HepG2 (cell line): ENCODE results near the gene CD300C.

Experiments used
- CBX2 ChIP-seq, 2 experiments: fragments of 200-600 bp in 1 of 2; sonication (generic); formaldehyde crosslinking in 1 of 2; IDR thresholded peaks; 2 replicates each; pipeline versions ENCODE4 v1.7.0 to v1.8.1; 2018 to 2022; ENCODE audit warnings: low read depth in 2 of 2, low read length in 1 of 2, mild to moderate bottlenecking in 1 of 2, missing genetic modification reagents in 1 of 2
- ELF1 ChIP-seq: sonication (generic); formaldehyde crosslinking; IDR thresholded peaks from 2 replicates; pipeline ENCODE4 v1.4.0; 2020; ENCODE audit warnings: missing genetic modification reagents
- EP300 ChIP-seq, 3 experiments: sonication (generic) in 1 of 3; formaldehyde crosslinking in 1 of 3; IDR thresholded peaks; 2 replicates each; pipeline versions ENCODE4 v1.5.1 to v1.6.1; 2011 to 2020; ENCODE audit warnings: low read depth in 2 of 3, low read length in 2 of 3, borderline replicate concordance in 1 of 3, improper control_type of control experiment in 1 of 3, mild to moderate bottlenecking in 1 of 3, missing genetic modification reagents in 1 of 3, moderate library complexity in 1 of 3
- FOXP1 ChIP-seq, 2 experiments: fragments of 450-650 bp in 1 of 2; IDR thresholded peaks; 2 replicates each; pipeline ENCODE4 v1.6.1; 2017 to 2018; ENCODE audit warnings: antibody characterized with exemption in 1 of 2
- GFI1 ChIP-seq: sonication (generic); formaldehyde crosslinking; IDR thresholded peaks from 2 replicates; pipeline ENCODE4 v1.5.0; 2020; ENCODE audit warnings: missing genetic modification reagents, mild to moderate bottlenecking, borderline replicate concordance
- NR2F6 ChIP-seq, 2 experiments: IDR thresholded peaks; 2 replicates each; pipeline ENCODE4 v1.6.1; 2016; ENCODE audit warnings: antibody characterized with exemption in 1 of 2, mild to moderate bottlenecking in 1 of 2
- PHF21A ChIP-seq: sonication (generic); formaldehyde crosslinking; IDR thresholded peaks from 2 replicates; pipeline ENCODE4 v1.5.0; 2020; ENCODE audit warnings: mild to moderate bottlenecking, missing genetic modification reagents
- POLR2A ChIP-seq, 2 experiments: IDR thresholded peaks; 2 replicates each; pipeline ENCODE4 v1.6.1; 2011; ENCODE audit warnings: low read depth in 2 of 2, low read length in 2 of 2, mild to moderate bottlenecking in 1 of 2, moderate library complexity in 1 of 2; ENCODE audit not compliant: insufficient read depth in 1 of 2
- POLR2AphosphoS5 ChIP-seq: IDR thresholded peaks from 2 replicates; pipeline ENCODE4 v1.6.1; 2012; ENCODE audit warnings: low read depth, low read length
- RFX5 ChIP-seq: IDR thresholded peaks from 2 replicates; pipeline ENCODE4 v1.6.1; 2011; ENCODE audit warnings: low read depth, low read length, improper control_type of control experiment
- SMARCC2 ChIP-seq: fragments of 450-650 bp; IDR thresholded peaks from 2 replicates; pipeline ENCODE4 v1.6.1; 2017; ENCODE audit warnings: antibody characterized with exemption, mild to moderate bottlenecking
- U2AF1 ChIP-seq: fragments of 200-400 bp; formaldehyde crosslinking; optimal IDR thresholded peaks from 2 replicates; pipeline ENCODE3; 2017; ENCODE audit warnings: mild to moderate bottlenecking, low read depth, low read length
- ZNF44 ChIP-seq: sonication (generic); formaldehyde crosslinking; IDR thresholded peaks from 2 replicates; pipeline ENCODE4 v1.5.1; 2020; ENCODE audit warnings: mild to moderate bottlenecking, missing genetic modification reagents

DNA sequence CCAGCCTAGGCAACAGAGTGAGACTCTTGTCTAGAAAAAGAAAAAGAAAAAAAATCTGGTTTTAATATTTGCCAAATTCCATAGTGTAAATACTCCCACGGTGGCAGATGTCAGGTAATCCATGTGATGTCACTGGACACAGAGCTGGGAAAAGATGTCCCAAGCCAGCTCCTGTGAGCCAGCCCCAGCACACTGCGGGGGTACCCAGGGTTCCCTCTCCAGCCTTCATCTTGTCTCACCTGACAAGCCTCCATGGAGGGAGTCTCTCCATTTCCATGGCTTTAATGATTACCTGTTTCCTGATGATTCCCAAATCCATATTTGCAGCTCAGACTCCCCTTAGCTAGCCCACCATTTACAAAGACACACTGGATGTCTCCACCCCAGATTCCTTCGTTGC is 19.2 kb downstream of the CD300C start:
- TF ChIP-seq POLR2AphosphoS5 = no peak
- no peak for TF ChIP-seq SMARCC2
- TF ChIP-seq ELF1 (CRISPR knock-in tag) = no peak
- TF ChIP-seq ZNF44 = no peak
- TF ChIP-seq PHF21A (CRISPR knock-in tag) = no peak
- TF ChIP-seq U2AF1 = no peak
- TF ChIP-seq FOXP1 (IDR thresholded peaks at IDR 0.05) = no peak
- TF ChIP-seq FOXP1 (CRISPR knock-in tag; IDR thresholded peaks at IDR 0.05) = no peak
- TF ChIP-seq GFI1 (CRISPR knock-in tag) = no peak
- TF ChIP-seq CBX2 (IDR thresholded peaks at IDR 0.05; ENCODE audit: low read depth, low read length) = no peak
- no peak for TF ChIP-seq CBX2 (CRISPR knock-in tag; IDR thresholded peaks at IDR 0.05; ENCODE audit: low read depth)
- no peak for TF ChIP-seq EP300 (IDR thresholded peaks at IDR 0.05; ENCODE audit: low read depth in 2 of 2, low read length in 2 of 2)
- no peak for TF ChIP-seq EP300 (CRISPR knock-in tag; IDR thresholded peaks at IDR 0.05; ENCODE audit: borderline replicate concordance)
- TF ChIP-seq RFX5 = no peak
- no peak for TF ChIP-seq NR2F6 (IDR thresholded peaks at IDR 0.05)
- no peak for TF ChIP-seq NR2F6 (CRISPR knock-in tag; IDR thresholded peaks at IDR 0.05)
- no peak for TF ChIP-seq POLR2A (IDR thresholded peaks at IDR 0.05; ENCODE audit: insufficient read depth in 1 of 2, low read depth in 2 of 2, low read length in 2 of 2)
